Mucosa of rectum (tissue), 2 donors: Measurements from ENCODE around the gene FES.
"Not testable (repeated sequence)": the region's sequence is repeated elsewhere in the genome, so short reads cannot be mapped to it uniquely, and the experiment has no call there.

Source experiments
- H3K27ac ChIP-seq, 2 donors: one replicate each; pipeline ENCODE4 v1.7.0; 2013; ENCODE audit warnings: inconsistent platforms in 2 of 2, low read depth in 2 of 2, low read length in 2 of 2
- H3K27me3 ChIP-seq, 2 donors: one replicate each; pipeline ENCODE4 v1.7.0; 2013; ENCODE audit warnings: low read length in 2 of 2; ENCODE audit not compliant: control insufficient read depth in 2 of 2, insufficient read depth in 2 of 2
- H3K36me3 ChIP-seq, 2 donors: one replicate each; pipeline ENCODE4 v1.7.0; 2013; ENCODE audit warnings: low read length in 2 of 2; ENCODE audit not compliant: control insufficient read depth in 2 of 2, insufficient read depth in 2 of 2
- H3K4me1 ChIP-seq, 2 donors: one replicate each; pipeline ENCODE4 v1.7.0; 2013; ENCODE audit warnings: low read length in 2 of 2, mild to moderate bottlenecking in 1 of 2; ENCODE audit not compliant: control insufficient read depth in 2 of 2, insufficient read depth in 2 of 2
- H3K4me3 ChIP-seq, 2 donors: one replicate each; pipeline ENCODE4 v1.7.0; 2013; ENCODE audit warnings: low read length in 2 of 2
- H3K9ac ChIP-seq, 2 donors: one replicate each; pipeline ENCODE4 v1.7.0; 2013; ENCODE audit warnings: low read length in 2 of 2, low read depth in 1 of 2, mild to moderate bottlenecking in 1 of 2
- H3K9me3 ChIP-seq, 2 donors: one replicate each; pipeline ENCODE4 v1.7.0; 2013; ENCODE audit warnings: low read length in 2 of 2; ENCODE audit not compliant: control insufficient read depth in 2 of 2
- donor health status: healthy.
- donor health status: Normal muscosa, but diverticular disease.

Gene FES

DNA sequence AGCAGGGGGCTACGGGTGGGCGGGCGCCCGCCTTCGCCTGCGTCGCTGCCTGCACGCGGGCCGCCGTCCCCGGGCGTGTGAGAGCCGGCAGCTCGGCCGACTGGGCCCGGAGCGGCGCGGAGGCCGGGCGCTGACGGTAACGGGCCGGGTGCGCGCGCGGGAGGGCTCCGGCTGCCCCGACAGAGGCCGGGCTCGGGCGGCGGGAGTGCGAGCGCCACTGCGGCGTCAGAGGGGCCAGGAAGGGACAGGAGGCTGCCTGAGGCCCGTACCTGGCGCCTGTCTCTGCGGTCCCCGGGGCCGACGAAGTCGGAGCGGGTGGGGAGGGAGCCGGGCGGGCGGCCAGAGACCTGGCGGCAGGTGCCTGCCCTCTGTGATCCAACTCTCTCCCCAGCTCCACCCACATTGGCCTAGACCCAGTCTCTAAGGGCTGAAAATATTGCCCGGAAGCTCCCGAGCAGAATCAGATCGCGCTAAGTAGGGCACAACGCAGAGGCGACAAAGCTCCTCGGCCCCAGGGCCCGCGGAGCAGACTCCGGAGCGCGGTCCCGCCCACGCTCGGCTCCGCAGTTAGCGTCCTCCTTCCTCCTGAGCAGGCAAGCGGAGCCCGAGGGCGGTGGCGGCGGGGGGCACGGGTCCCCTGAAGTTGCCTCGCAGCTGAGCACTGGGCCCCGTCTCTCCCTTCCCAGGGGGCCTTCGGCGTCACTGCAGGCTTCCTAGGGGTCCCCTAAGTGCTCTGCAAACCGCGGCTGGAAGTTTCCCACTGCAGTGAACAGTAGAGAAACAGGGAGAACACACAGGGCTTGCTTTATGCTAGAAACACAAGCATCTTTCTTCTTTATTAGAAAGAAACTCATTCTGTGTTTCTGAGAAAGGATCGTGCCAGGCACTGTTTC is 18.8 kb downstream of the FES start, which contains the start of gene MAN2A2:
MAN2A2 (plus strand) TSS at position 463 of the 893 bp plus-strand sequence. CDS start 906 bp downstream, outside the sequence.
- Histone ChIP-seq H3K9ac (peak within 1 kb of the TSS; percentile 90 to 92), H3K4me1 (peaks cover 12 to 18% of the 10 kb centered on the region in 2 donors), H3K4me3 (peak within 1 kb of the TSS; percentile 86 to 92), H3K36me3 (peaks cover 30 to 33% of the 10 kb centered on the region in 2 donors), H3K9me3 (no peaks in the 10 kb centered on the region), H3K27me3 (no peaks in the 10 kb centered on the region), H3K27ac (peak within 1 kb of the TSS; percentile 93 to 97)

DNA sequence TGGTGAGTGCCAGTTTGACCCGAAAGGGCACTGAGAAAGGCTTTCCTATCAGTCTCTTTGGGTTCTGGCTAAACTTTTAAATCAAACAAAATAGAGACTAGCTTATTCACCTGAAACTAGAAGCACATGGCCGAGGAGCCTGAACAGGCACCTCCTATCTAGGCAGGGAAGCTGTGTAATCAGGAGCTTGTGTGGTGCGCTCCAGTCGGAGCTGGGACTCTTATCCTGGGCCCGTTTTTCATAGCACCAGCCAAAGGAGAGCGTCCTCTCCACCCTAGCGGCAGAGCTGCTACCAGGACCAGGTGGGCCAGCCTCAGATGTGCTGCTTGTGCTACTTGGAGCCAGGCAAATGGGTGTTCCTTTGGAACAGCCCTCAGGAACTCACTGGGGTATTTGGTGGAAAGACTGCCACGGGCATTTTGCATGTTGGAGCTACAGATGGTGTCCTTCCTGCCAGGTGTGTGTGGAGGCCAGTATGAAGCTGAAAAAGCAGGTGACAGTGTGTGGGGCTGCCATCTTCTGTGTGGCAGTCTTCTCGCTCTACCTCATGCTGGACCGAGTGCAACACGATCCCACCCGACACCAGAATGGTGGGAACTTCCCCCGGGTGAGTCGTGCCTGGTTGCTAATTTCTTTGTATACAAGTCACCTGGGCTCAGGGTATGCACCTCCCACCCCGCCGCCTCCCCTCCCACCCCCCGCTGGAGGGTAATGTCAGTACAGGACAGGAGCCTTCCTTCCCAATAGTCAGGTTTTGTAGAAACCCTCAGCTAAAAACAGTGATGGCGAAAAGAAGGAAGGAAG is 19.6 kb downstream of the FES start:
- Histone ChIP-seq H3K27me3 (no peaks in the 10 kb centered on the region), H3K36me3 (peaks cover 33% of the 10 kb centered on the region in 2 donors), H3K27ac (peak overlapping the region; percentile 88 to 93), H3K9me3 (no peaks in the 10 kb centered on the region), H3K9ac (peak overlapping the region; percentile 80 to 88), H3K4me3 (peak overlapping the region; percentile 74 to 81), H3K4me1 (peaks cover 12 to 18% of the 10 kb centered on the region in 2 donors)

DNA sequence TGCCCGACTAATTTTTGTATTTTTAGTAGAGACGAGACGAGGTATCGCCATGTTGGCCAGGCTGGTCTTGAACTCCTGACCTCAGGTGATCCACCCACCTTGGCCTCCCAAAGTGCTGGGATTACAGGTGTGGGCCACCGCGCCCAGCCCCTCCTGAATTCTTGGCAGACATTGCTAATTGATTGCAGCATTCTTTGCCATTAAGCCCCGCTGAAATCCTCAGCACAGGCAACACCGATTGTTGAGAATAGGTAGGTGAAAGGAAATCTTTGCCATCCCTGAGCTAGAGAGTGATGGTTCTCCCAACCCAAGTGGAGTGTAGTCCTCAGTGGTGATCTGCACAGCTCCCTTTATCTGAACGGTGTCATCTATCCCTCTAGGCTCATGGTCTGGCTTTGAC is 20.4 kb downstream of the FES start:
- no peak overlapping the region for H3K27ac ChIP-seq
- H3K27me3 ChIP-seq = no peaks in the 10 kb centered on the region
- peaks cover 37% of the 10 kb centered on the region in 2 donors for H3K36me3 ChIP-seq
- H3K4me3 ChIP-seq = no peak overlapping the region
- no peak overlapping the region for H3K9ac ChIP-seq
- H3K9me3 ChIP-seq = no peaks in the 10 kb centered on the region
- H3K4me1 ChIP-seq = peaks cover 12 to 18% of the 10 kb centered on the region in 2 donors

DNA sequence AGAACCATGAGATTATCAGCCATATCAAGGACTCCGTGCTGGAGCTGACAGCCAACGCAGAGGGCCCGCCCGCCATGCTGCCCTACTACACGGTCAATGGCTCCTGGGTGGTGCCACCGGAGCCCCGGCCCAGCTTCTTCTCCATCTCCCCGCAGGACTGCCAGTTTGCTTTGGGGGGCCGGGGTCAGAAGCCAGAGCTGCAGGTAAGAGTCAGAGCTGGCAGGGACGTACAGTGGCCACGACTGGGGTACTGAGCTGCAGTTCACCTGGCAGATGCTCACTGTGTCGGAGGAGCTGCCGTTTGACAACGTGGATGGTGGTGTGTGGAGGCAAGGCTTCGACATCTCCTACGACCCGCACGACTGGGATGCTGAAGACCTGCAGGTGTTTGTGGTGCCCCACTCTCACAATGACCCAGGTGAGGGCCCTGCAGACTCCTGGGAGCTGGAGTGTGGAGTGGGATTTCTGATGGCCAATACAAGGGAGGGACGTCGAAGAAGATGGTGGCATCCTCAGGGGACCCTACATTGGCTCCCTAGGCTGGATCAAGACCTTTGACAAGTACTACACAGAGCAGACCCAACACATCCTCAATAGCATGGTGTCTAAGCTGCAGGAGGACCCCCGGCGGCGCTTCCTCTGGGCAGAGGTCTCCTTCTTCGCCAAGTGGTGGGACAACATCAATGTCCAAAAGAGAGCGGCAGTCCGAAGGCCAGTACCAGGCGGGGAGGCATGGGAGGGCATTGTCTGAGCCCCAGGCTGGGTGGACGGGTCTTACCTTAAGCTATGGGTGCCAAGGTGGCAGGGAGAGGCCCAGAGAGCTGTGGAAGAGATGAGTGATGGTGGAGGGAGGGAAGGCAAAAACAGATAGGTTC is 21.2 kb downstream of the FES start:
- Histone ChIP-seq H3K27ac (no peak overlapping the region), H3K9me3 (no peaks in the 10 kb centered on the region), H3K36me3 (peaks cover 42 to 44% of the 10 kb centered on the region in 2 donors), H3K4me3 (no peak overlapping the region), H3K27me3 (no peaks in the 10 kb centered on the region), H3K9ac (no peak overlapping the region), H3K4me1 (peaks cover 12 to 18% of the 10 kb centered on the region in 2 donors)

DNA sequence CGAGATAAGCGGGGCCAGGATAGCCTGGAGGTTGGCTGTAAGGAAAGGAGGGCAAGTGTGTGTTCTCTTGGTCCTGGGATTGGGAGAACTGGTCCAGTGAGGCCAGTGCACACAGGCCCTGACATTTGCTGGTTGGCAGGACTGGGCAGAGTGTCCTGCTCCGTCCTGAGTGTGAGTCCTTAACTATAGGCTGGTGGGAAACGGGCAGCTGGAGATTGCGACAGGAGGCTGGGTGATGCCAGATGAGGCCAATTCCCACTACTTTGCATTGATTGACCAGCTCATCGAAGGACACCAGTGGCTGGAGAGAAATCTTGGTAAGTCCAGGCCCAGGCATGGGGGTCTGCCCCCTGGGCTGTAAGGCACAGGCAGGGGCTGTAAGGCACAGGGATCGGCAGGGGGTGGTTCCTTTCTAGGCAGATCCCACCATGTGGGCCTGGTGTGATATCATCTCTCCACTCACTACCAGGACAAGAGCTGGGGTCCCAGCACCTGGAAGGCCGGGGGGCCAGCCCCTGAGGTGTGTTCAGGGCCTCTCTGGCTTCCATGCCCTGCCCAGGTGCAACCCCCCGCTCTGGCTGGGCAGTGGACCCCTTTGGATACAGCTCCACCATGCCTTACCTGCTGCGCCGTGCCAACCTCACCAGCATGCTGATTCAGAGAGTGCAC is 22.0 kb downstream of the FES start:
- no peak overlapping the region for H3K4me3 ChIP-seq
- H3K27me3 ChIP-seq = no peaks in the 10 kb centered on the region
- no peaks in the 10 kb centered on the region for H3K9me3 ChIP-seq
- H3K9ac ChIP-seq = no peak overlapping the region
- H3K27ac ChIP-seq = no peak overlapping the region
- H3K36me3 ChIP-seq = peaks cover 49 to 52% of the 10 kb centered on the region in 2 donors
- H3K4me1 ChIP-seq = peaks cover 12 to 18% of the 10 kb centered on the region in 2 donors

DNA sequence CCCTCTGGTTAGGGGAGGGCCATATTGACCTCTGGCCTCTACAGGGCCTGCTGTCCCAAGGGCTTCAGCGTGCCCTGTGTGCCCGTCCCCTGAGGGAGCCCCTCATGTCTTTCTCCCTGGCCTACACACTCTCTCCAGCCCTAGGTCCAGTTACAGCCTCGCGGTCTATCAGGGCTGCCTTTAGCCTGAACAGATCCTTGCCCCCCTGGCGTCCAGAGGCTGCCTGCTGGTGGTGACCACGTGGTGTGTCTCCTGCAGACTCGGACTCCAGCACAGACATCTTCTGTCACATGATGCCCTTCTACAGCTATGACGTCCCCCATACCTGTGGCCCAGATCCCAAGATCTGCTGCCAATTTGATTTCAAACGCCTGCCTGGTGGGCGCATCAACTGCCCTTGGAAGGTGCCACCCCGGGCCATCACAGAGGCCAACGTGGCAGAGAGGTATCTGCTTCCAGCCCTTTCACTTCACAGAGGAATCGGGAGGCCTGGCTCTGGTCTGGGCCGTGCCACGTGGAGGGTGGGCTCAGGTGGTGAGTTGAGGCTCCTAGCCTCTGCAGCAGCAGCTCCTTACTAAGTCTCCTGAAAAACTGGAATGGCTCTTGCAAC is 22.9 kb downstream of the FES start:
- Histone ChIP-seq H3K36me3 (peaks cover 58 to 60% of the 10 kb centered on the region in 2 donors), H3K4me1 (peaks cover 6 to 12% of the 10 kb centered on the region in 2 donors), H3K27ac (no peak overlapping the region)

DNA sequence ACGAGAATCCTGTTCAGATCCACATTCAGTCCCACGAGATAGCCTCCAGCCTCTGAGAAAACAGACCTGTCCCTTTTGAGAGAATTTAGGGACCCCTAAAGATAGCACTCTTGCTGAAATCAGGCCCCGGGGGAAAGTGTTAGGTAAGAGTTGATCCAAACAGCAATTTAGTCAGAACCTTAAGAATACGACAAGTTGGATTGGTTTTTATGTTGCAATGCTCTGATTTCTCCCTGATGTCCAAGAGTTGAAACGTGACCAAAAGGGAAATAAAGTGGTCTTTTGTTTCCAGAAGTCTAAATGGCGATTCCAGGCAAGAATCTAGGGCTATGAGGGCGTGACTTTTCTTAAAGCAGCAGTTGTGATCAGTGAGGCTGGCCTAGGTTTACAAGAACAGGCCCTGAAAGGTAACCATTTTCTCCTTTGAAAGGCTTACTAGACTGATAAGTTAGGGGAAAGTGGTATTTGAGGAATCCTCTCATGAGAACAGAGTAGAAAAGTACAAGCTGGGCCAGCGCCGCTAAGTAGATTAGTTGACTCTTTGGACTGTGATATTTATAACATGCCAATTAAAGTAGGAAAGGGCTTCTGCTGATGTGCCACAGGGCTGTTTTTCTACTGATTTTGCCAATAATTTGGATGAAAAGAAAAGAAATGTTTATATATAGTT is 23.7 kb downstream of the FES start:
- H3K36me3 ChIP-seq = peaks cover 66 to 68% of the 10 kb centered on the region in 2 donors
- H3K4me1 ChIP-seq = peaks cover 6 to 11% of the 10 kb centered on the region in 2 donors
- H3K9me3 ChIP-seq = no peaks in the 10 kb centered on the region
- H3K27me3 ChIP-seq = no peaks in the 10 kb centered on the region
- no peak overlapping the region for H3K9ac ChIP-seq
- H3K4me3 ChIP-seq = no peak overlapping the region
- no peak overlapping the region for H3K27ac ChIP-seq

More for the DNA sequence above, 22.9 kb downstream of the FES start:
- Histone ChIP-seq H3K9ac (no peak overlapping the region), H3K27me3 (no peaks in the 10 kb centered on the region), H3K4me3 (no peak overlapping the region), H3K9me3 (no peaks in the 10 kb centered on the region)

DNA sequence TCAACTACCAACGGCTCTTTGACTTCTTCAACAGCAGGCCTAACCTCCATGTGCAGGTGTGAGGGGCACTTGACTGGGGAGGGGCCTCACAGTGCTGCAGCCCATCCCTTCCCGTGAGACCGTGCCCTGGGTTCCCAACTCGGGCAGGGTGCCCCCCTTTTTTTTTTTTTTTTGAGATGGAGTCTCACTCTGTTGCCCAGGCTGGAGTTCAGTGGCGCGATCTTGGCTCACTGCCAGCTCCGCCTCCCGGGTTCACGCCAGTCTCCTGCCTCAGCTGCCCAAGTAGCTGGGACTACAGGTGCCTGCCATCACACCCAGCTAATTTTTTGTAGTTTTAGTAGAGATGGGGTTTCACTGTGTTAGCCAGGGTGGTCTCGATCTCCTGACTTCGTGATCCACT is 25.1 kb downstream of the FES start:
- not testable (repeated sequence) for H3K9me3 ChIP-seq, H3K9ac ChIP-seq, H3K27me3 ChIP-seq, H3K27ac ChIP-seq, H3K4me1 ChIP-seq, H3K4me3 ChIP-seq
- H3K36me3 ChIP-seq = peaks cover 78 to 82% of the 10 kb centered on the region in 2 donors
